Stimulated activated CD4-positive, alpha-beta T cell treated with anti-CD3 and anti-CD28 coated beads, TNF-alpha, amount 100 ng/mL, for 1 hour (primary cell): ENCODE measurements around the gene PLA2G7.
"Not testable (repeated sequence)": the region's sequence is repeated elsewhere in the genome, so short reads cannot be mapped to it uniquely, and the experiment has no call there.

Experiments
- DNase-seq, 3 donors: peaks; one replicate each; pipeline ENCODE4 v3.0.0-alpha.2; 2020; ENCODE audit warnings: low read depth in 3 of 3, low spot score in 1 of 3

Gene PLA2G7

GRCh38 chr6:46748940-46749503 is 13.8 kb upstream of the PLA2G7 start:
- DNase-seq = no peak

- DNase-seq = no peak
Observed at GRCh38 chr6:46746696-46747095, 11.5 kb upstream of the PLA2G7 start, which contains the start of gene ANKRD66. ANKRD66 (plus strand) TSS chr6:46746933; CDS start chr6:46751949, 5,016 bp downstream.

GRCh38 chr6:46745973-46746372 is 10.8 kb upstream of the PLA2G7 start:
- no peak for DNase-seq

GRCh38 chr6:46744159-46744725 is 9.1 kb upstream of the PLA2G7 start:
- not testable (repeated sequence) for DNase-seq

GRCh38 chr6:46743425-46744158 is 8.4 kb upstream of the PLA2G7 start:
- DNase-seq = no peak

GRCh38 chr6:46741910-46742309 is 6.7 kb upstream of the PLA2G7 start:
- no peak for DNase-seq

- no peak for DNase-seq
Observed at GRCh38 chr6:46741482-46741881, 6.3 kb upstream of the PLA2G7 start.

GRCh38 chr6:46736906-46737305 is 1.7 kb upstream of the PLA2G7 start:
- no peak for DNase-seq

GRCh38 chr6:46735720-46736031 is 501 bp upstream of the PLA2G7 start:
- no peak for DNase-seq

- no peak for DNase-seq
Observed at GRCh38 chr6:46733341-46733801, 1.8 kb downstream of the PLA2G7 start.

- no peak for DNase-seq
Observed at GRCh38 chr6:46730921-46731461, 4.2 kb downstream of the PLA2G7 start.

GRCh38 chr6:46729787-46730326 is 5.3 kb downstream of the PLA2G7 start:
- no peak for DNase-seq

- no peak for DNase-seq
Observed at GRCh38 chr6:46720401-46720800, 14.8 kb downstream of the PLA2G7 start.

GRCh38 chr6:46719099-46719498 is 16.1 kb downstream of the PLA2G7 start:
- no peak for DNase-seq

- no peak for DNase-seq
Observed at GRCh38 chr6:46715141-46715540, 20.0 kb downstream of the PLA2G7 start.

GRCh38 chr6:46711491-46711890 is 23.7 kb downstream of the PLA2G7 start:
- DNase-seq = no peak

GRCh38 chr6:46706464-46706863 is 28.7 kb downstream of the PLA2G7 start:
- DNase-seq = no peak

GRCh38 chr6:46704562-46704961 is 30.6 kb downstream of the PLA2G7 start:
- no peak for DNase-seq

- DNase-seq = no peak
Observed at GRCh38 chr6:46699970-46700369, 35.2 kb downstream of the PLA2G7 start.

GRCh38 chr6:46690911-46691451 is 44.2 kb downstream of the PLA2G7 start:
- no peak for DNase-seq

- no peak for DNase-seq
Observed at GRCh38 chr6:46690141-46690755, 44.9 kb downstream of the PLA2G7 start.
